NB4 (cell line): ENCODE data around the gene CRB3.

ENCODE experiments used
- MYC ChIP-seq: IDR thresholded peaks from 2 replicates; pipeline ENCODE4 v1.6.1; 2011; ENCODE audit warnings: low read depth, low read length
- POLR2A ChIP-seq: IDR thresholded peaks from 2 replicates; pipeline ENCODE4 v1.6.1; 2011; ENCODE audit warnings: mild to moderate bottlenecking; ENCODE audit not compliant: insufficient read length; ENCODE audit errors: extremely low read depth
- TF ChIP-seq, protein P1 (sequence below): IDR thresholded peaks from one replicate; pipeline ENCODE4 v1.5.1; 2012; ENCODE audit warnings: low read depth, low read length

DNA sequence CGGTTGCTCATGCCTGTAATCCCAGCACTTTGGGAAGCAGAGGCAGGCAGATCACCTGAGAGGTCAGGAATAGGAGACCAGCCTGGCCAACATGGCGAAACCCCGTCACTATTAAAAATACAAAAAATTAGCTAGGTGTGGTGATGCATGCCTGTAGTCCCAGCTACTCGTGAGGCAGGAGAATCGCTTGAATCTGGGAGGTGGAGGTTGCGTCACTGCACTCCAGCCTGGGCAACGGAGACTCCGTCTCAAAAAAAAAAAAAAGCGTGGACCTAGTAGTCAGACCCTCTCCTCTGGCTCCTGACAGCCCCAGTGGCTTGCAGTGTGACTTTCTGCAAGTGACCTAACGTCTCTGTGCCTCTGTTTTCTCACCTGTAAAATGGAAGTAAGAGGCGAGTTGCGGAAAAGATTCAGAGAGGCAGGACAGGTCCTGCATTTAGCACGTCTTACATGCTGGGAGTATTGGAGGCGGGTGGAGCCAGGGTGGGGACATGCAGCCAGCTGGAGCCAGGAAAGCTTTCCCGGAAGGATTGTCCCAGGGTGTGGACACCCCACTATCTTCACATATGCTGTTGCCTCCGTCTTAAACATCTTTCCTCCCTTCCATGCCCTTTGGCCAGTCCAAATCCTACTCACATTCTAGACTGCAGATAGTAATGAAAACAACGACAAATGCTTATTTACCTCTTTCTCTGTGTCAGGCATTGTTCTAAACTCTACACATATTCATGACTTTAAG lies 35.1 kb downstream of the CRB3 start:
- TF ChIP-seq, protein P1, sequence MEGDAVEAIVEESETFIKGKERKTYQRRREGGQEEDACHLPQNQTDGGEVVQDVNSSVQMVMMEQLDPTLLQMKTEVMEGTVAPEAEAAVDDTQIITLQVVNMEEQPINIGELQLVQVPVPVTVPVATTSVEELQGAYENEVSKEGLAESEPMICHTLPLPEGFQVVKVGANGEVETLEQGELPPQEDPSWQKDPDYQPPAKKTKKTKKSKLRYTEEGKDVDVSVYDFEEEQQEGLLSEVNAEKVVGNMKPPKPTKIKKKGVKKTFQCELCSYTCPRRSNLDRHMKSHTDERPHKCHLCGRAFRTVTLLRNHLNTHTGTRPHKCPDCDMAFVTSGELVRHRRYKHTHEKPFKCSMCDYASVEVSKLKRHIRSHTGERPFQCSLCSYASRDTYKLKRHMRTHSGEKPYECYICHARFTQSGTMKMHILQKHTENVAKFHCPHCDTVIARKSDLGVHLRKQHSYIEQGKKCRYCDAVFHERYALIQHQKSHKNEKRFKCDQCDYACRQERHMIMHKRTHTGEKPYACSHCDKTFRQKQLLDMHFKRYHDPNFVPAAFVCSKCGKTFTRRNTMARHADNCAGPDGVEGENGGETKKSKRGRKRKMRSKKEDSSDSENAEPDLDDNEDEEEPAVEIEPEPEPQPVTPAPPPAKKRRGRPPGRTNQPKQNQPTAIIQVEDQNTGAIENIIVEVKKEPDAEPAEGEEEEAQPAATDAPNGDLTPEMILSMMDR = no peak
- no peak for TF ChIP-seq POLR2A
- no peak for TF ChIP-seq MYC
